Right atrium auricular region (tissue), 2 donors: ENCODE data around the gene STAT4. TPM values are rescaled to one million over a fixed set of nuclear protein-coding genes. Genes with fewer than 3 reads are reported as not detected.

Experiments used
- DNase-seq: peaks from one replicate; pipeline ENCODE4 v3.0.0-alpha.2; 2019; ENCODE audit warnings: low spot score
- H3K27ac ChIP-seq, 2 donors: fragments of 200-600 bp; sonication (generic); 1 replicate in 1 of 2; 2 replicates in 1 of 2; pipeline ENCODE4 v1.5.1; 2016 to 2019
- H3K27me3 ChIP-seq, 2 donors: fragments of 200-600 bp; sonication (generic); one replicate each; pipeline versions ENCODE4 v1.5.1 to v1.6.0; 2017 to 2019
- H3K36me3 ChIP-seq: fragments of 200-600 bp; sonication (generic); one replicate; pipeline ENCODE4 v1.5.1; 2016
- H3K4me1 ChIP-seq, 2 donors: fragments of 200-600 bp; sonication (generic); one replicate each; pipeline versions ENCODE4 v1.5.1 to v1.6.0; 2017 to 2019
- H3K4me3 ChIP-seq, 2 donors: fragments of 200-600 bp; sonication (generic); 1 replicate in 1 of 2; 2 replicates in 1 of 2; pipeline ENCODE4 v1.5.1; 2017 to 2019; ENCODE audit warnings: mild to moderate bottlenecking in 1 of 2, moderate library complexity in 1 of 2
- H3K9me3 ChIP-seq, 2 donors: fragments of 200-600 bp; sonication (generic); one replicate each; pipeline ENCODE4 v1.5.1; 2019
- total RNA-seq, 2 donors: library from RNA; depleted of rRNA; stranded (reverse); fragments of >200 nt; gene quantifications; one replicate each; pipeline ENCODE4 v1.1.0, GENCODE V29; 2016
- TF ChIP-seq, protein P1 (sequence below), 2 donors: fragments of 200-600 bp; sonication (generic); IDR thresholded peaks; one replicate each; pipeline ENCODE4 v1.5.1; 2019; ENCODE audit warnings: antibody characterized with exemption in 2 of 2

STAT4 gene
- total RNA-seq, 2 donors from 2014 or later = 15.2 to 27.3 TPM

DNA sequence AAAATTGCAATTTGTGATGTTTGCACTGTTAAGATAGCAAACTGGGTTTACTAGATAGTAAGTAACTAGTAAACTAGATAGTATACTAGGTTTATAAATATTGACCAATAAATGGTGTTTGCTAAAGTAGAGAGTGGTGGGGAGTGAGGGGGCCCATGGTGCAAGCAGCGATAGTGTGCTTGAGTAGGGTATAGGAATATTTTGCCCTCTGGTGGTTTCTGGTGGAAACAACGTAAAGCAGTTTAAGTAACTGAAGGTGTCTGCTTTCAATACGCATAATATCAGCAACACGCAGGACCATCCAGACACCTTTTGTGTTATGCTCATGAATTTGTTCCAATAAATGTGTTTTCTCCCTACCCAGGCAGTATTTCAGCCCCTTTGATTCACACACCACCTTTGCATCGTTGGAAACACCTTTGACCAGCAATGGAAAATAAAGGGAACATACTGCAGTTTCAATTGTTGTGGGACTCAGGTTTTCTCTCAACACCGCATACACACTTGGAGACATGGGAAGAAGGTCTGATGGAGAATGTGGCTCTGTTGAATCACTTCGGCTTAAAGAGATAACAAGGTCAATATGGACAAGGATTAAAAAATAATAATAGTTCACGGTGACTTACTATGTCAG lies 120.2 kb downstream of the STAT4 start:
- Histone ChIP-seq H3K4me3 (no peak overlapping the region), H3K9me3 (no peaks in the 10 kb centered on the region), H3K27me3 (no peaks in the 10 kb centered on the region), H3K27ac (no peak overlapping the region), H3K36me3 (no peaks in the 10 kb centered on the region), H3K4me1 (peaks cover 0 to 6% of the 10 kb centered on the region in 2 donors)
- TF ChIP-seq, protein P1, sequence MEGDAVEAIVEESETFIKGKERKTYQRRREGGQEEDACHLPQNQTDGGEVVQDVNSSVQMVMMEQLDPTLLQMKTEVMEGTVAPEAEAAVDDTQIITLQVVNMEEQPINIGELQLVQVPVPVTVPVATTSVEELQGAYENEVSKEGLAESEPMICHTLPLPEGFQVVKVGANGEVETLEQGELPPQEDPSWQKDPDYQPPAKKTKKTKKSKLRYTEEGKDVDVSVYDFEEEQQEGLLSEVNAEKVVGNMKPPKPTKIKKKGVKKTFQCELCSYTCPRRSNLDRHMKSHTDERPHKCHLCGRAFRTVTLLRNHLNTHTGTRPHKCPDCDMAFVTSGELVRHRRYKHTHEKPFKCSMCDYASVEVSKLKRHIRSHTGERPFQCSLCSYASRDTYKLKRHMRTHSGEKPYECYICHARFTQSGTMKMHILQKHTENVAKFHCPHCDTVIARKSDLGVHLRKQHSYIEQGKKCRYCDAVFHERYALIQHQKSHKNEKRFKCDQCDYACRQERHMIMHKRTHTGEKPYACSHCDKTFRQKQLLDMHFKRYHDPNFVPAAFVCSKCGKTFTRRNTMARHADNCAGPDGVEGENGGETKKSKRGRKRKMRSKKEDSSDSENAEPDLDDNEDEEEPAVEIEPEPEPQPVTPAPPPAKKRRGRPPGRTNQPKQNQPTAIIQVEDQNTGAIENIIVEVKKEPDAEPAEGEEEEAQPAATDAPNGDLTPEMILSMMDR (IDR thresholded peaks at IDR 0.05) = peak; percentile 60 to 73
- no peak for DNase-seq

DNA sequence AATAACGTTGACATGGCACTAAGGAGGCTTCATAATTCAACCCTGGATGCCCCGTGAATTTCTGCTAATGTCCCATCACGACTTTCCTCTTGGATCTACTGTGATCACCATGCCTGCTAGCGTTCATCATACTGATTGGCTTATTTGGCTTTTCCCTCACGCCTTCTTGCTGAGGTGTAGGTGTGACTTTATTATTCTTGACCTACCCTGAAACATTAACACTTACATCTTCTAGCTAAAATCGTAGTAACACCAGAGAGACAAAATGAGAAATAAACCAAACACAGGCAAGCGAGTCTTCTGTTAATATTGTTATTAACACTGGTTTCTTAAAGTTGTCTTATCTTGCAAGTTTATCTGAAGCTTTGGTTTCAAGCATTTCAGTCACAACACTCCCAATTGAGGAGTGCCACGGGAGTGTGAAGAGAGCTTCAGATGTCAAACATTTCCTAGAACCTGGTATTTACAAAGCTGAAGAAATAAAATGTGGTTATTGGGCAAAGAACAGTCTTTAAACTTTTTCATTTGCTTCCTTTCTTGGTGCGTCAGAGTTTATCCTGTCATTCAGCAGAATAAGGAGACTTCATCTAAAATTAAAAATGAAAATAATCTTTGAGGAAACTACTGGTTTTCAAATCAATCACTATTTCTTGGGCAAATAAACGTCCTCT lies 121.4 kb downstream of the STAT4 start:
- Histone ChIP-seq H3K27me3 (no peaks in the 10 kb centered on the region), H3K36me3 (no peaks in the 10 kb centered on the region), H3K4me1 (peaks cover 0 to 6% of the 10 kb centered on the region in 2 donors), H3K4me3 (no peak overlapping the region), H3K9me3 (no peaks in the 10 kb centered on the region), H3K27ac (no peak overlapping the region)
- DNase-seq = no peak
- TF ChIP-seq, protein P1 (IDR thresholded peaks at IDR 0.05) = no peak

DNA sequence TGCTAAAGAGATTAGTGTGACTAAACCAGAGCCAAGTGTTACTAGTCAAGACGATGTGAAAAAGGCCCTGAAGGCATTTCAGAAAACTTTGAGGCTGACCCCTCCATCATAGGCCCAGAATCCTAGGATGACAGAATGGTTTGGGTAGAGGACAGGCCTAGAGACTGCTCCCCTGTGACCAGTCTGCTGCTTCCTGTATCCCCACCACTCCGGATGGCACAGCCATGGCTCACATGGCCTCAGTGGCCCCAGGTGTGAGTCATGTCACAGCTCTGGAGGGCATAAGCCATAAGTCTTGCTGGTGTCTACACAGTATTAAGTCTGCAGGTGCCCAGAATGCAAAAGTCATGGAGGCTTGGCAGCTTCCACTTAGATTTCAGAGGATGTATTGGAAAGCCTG lies 124.4 kb downstream of the STAT4 start:
- no peak for DNase-seq
- H3K27ac ChIP-seq = no peak overlapping the region
- no peaks in the 10 kb centered on the region for H3K27me3 ChIP-seq
- H3K4me1 ChIP-seq = peaks cover 0 to 9% of the 10 kb centered on the region in 2 donors
- H3K36me3 ChIP-seq = no peaks in the 10 kb centered on the region
- H3K9me3 ChIP-seq = no peaks in the 10 kb centered on the region
- no peak overlapping the region for H3K4me3 ChIP-seq
- TF ChIP-seq, protein P1 (IDR thresholded peaks at IDR 0.05) = no peak

DNA sequence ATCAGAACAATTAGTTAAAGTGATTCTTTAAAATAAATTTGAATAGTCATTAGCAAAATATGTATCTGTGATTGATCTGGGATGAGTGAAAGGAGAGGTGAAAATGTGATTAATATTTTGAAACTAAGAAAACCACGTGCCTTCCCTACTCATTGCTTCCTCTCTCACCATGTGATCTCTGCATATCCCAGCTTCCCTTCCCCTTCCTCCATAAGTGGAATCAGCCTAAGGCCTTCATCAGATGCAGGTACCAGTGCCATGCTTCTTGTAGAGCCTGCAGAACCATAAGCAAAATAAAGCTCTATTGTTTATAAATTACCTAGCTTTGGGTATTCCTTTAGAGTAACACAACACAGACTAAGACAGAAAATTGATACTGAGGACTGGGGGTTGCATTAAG lies 125.7 kb downstream of the STAT4 start:
- TF ChIP-seq, protein P1 (IDR thresholded peaks at IDR 0.05) = no peak
- no peak for DNase-seq
- H3K4me1 ChIP-seq = peaks cover 0 to 11% of the 10 kb centered on the region in 2 donors

DNA sequence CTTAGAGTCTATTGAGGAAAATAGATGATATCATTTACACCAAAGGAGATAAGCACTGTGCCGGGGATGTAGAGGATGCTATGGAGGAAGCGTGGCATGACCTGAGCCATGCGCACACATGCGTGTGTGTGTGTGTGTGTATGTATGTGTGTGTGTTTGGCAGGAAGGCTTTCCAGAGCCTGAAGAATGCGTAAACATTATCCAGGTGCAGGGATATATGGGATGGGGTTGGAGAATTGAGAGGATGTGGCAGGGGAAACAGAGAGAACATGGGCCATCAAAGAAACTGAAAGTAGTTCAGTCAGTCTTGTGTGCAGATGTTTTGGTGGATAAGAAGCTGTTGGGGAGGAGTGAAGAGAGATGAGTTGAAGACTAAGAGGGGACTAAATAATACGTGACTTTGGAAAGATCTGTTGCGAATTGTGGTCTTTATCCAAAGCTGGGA lies 127.5 kb downstream of the STAT4 start:
- Histone ChIP-seq H3K9me3 (no peaks in the 10 kb centered on the region), H3K4me1 (peaks cover 0 to 17% of the 10 kb centered on the region in 2 donors), H3K4me3 (no peak overlapping the region), H3K36me3 (no peaks in the 10 kb centered on the region), H3K27ac (no peak overlapping the region), H3K27me3 (no peaks in the 10 kb centered on the region)
- DNase-seq = no peak
- TF ChIP-seq, protein P1 (IDR thresholded peaks at IDR 0.05) = no peak

More for the DNA sequence above, 125.7 kb downstream of the STAT4 start:
- H3K36me3 ChIP-seq = no peaks in the 10 kb centered on the region
- H3K27ac ChIP-seq = no peak overlapping the region
- no peak overlapping the region for H3K4me3 ChIP-seq
- no peaks in the 10 kb centered on the region for H3K27me3 ChIP-seq
- H3K9me3 ChIP-seq = no peaks in the 10 kb centered on the region
